ENCODE results near the gene PPEF2.
"Not testable (repeated sequence)": the region's sequence is repeated elsewhere in the genome, so short reads cannot be mapped to it uniquely, and the experiment has no call there.

Gene PPEF2

GRCh38 chr4:75891611-75892010 lies 10.6 kb downstream of the PPEF2 start:
- no peak for DNase-seq

GRCh38 chr4:75889537-75890199 lies 12.6 kb downstream of the PPEF2 start:
- no peak for DNase-seq

DNA sequence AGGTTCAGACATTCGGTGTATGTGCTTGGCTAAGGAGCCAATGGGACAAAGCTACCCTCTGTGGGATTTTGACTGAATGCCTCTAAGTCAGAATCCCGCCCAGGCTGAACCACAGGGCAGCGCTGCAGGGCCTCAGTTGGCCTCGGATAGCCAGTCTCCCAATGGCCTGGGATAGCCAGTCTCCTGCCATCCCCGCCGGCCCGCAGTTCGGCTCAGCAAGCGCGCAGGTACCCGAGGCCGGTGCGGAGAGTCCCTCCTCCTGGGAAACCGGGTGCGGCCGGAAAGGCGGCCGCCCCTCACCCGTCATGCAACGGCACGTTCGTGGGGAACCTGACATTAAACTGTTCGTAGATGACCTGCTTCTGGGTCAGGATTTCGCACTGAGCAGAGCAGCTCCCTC lies 16.1 kb downstream of the PPEF2 start:
- no peak for DNase-seq

- DNase-seq = no peak
Observed at GRCh38 chr4:75881476-75881875, 20.8 kb downstream of the PPEF2 start.

- DNase-seq = no peak
Observed at GRCh38 chr4:75880278-75880677, 22.0 kb downstream of the PPEF2 start.

DNA sequence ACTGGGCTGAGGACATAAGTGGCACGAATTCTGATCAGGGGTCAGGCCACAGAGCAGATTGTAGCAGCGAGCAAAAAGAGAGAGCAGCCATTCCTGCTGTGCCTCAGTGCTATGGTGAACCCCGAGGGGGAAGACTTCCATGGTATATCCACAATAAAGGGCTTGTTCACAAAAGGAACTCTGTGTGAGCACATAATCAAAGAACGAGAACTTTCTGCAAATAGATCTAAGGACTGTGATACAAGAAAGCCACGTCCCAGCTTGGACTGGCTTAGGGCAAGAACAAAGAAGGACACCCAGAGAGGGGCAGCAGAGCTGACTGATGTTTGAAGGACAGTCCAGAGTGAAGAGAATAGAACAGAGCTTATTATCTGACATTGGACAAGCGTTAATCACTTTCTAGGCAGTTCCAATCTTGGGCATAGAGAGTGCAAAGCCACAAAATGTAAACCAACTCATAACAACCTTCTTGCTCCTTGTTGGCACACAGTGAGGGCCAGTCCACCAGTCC lies 24.0 kb downstream of the PPEF2 start:
- DNase-seq = no peak

GRCh38 chr4:75876218-75876617 lies 26.0 kb downstream of the PPEF2 start:
- DNase-seq = no peak

DNA sequence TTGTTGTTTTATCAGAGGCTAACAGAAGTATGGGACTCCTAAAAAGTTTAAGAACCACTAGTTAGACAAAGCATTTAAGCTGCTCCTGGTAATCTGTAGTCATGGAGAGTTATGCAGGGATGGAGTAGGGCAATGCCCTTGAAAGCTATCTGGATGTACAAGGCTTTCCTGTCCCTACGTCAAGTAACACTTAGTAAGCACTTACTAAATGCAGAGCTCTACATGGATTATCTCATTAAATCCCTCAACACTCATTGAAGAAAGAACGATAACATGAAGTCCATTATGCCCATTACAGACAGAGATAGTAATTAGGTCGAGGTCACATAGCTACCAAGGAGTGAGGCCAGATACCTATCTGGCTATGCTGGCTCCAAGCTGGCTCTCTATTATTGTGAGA lies 33.2 kb downstream of the PPEF2 start:
- DNase-seq = no peak

- no peak for DNase-seq
Observed at GRCh38 chr4:75867130-75867529, 35.1 kb downstream of the PPEF2 start.

- no peak for DNase-seq
Observed at GRCh38 chr4:75860606-75861005, 41.6 kb downstream of the PPEF2 start.

- DNase-seq = no peak
Observed at GRCh38 chr4:75858721-75859120, 43.5 kb downstream of the PPEF2 start.

GRCh38 chr4:75849461-75849860 lies 52.8 kb downstream of the PPEF2 start:
- DNase-seq = no peak

DNA sequence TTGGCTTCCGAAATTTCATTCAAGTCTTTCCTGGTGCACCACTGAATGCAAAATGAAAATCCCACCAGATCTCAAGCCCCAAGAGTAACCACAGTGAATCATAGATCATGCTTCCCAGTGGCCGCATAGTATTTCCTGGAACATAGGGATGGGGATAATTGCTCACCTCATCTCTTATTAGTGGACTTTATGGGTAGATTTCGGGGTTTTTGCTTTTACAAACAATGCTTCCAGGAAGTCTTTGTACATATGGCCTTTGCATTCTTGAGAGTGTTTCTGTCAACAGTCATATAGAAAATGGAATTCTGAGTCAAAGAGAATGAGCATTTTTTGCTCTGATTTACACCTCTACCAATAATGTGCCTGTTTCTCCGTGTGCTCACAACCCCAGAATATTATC lies 53.4 kb downstream of the PPEF2 start:
- DNase-seq = no peak

GRCh38 chr4:75848171-75848760 lies 54.0 kb downstream of the PPEF2 start:
- not testable (repeated sequence) for DNase-seq

DNA sequence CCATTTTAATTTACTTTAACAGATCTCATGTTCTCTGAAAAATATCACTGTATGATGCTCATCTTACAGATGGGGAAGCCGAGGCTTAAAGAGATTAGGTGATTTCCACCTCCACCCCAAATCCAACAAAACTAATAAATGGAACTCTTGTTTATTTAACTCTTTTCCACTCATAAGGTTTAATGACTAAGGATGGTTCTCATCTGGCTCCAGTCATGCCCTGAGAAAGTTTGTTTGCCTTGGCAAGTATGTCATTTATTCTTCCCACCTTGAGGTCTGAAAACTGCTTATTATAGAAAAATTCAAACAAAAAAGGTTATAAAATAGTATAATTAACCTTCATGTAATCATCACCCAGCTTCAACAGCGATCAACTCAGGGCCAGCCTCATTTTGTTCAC lies 56.3 kb downstream of the PPEF2 start:
- no peak for DNase-seq

DNA sequence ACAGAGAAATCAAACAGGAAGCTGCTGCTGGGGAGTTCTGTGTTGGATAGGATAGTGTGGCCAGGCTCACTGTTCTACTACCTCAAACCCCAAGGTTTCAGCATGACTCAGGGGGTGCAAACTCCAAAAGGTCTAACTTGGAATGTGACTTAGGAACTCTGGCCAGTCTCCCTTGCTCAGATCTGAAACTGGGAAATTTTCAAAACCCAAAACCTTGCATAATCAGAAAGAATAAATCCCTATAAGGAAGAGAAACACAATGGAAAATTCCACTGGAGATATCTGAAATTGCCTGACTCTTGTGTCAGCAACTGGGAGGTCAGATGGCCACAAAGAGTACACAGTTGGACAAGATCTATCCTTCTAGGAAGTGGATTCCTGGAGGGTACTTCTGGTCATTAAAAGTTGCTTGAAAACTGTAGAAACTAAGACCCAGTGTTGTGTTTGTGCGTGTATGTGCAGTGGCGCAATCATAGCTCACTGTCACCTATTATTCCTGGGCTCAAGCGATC lies 58.0 kb downstream of the PPEF2 start:
- DNase-seq = no peak

DNA sequence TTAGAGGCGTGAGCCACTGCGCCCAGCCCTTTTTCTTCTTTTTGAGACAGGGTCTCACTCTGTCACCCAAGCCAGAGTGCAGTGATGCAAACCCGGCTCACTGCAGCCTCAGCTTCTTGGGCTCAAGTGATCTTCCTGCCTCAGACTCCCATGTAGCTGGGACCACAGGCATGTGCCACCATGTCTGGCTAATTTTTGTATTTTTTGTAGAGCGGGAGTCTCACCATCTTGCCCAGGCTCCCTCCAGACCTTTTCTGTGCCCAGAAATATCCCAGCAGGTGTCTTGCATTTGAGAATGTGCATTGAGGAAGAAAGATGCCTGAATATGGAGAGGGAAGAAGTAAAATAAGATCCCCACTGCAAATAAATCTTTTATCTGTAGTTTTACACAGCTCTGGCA lies 58.7 kb downstream of the PPEF2 start:
- DNase-seq = no peak

GRCh38 chr4:75841641-75842520 lies 60.4 kb downstream of the PPEF2 start:
- no peak for DNase-seq

DNA sequence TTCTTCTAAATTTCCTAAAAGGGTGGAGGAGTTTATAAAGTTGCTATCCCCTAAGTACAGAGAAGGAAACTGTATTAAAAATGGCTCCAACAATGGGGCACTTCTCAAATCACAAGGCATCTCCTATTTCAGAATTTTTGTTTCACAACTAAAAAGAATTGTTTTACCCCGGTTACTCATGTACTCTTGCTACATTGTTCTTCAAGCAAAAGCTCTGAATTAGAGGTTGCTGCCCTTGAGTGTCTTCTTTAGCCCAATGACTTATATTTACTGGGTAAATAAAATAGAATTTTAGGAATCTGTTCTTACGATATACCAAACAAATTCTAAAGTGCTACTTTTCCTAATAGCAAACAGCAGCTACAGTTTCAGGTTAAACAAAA lies 67.5 kb downstream of the PPEF2 start:
- no peak for DNase-seq

DNA sequence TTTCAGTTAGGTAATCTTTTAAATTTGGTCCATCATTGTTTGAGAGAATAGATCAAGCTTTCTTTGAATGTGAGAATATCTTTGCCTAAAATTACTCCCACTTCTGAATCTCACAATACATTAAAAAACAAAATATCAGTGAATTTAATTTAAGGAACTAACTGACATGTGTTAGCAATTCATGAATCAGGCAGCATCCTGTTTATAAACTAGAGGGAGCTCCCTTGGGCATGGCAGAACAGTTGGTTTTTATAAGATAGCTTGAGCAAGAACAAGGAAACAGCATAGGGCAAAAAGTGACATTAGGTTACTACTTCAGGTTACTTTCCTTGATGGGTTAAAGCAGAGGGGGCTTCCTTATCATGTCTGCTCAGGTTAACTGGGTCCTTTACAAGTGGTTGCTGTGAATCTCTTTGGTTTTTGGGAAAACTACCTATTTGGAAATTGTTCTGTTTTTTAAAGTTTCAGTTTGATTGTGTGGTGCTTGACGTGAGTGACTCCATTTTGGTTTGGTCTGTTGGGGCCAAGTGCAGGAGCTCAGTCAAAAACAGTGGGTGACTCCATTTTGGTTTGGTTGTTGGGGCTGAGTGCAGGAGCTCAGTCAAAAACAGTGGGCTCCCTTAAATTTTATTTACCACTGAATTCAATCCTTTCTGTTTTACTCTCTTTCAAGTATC lies 68.0 kb downstream of the PPEF2 start:
- no peak for DNase-seq

GRCh38 chr4:75831856-75832405 lies 70.3 kb downstream of the PPEF2 start:
- DNase-seq = no peak

- DNase-seq = no peak
Observed at GRCh38 chr4:75830906-75831305, 71.3 kb downstream of the PPEF2 start.

- DNase-seq = no peak
Observed at GRCh38 chr4:75823812-75824211, 78.4 kb downstream of the PPEF2 start.
